Naive B cell (primary cell): ENCODE data around the gene SMAD6. TPM values are rescaled to one million over a fixed set of nuclear protein-coding genes. Genes with fewer than 3 reads are reported as not detected.
A peak's percentile ranks its signal among the peaks of the same experiment; 100 is the strongest.

Source experiments
- ATAC-seq, 2 donors: fragments of 150-1000 bp; cut with Tn5 transposase; 2 replicates each; pipeline ENCODE4 v1.10.0; 2021; ENCODE audit warnings: low read depth in 2 of 2, mild to moderate bottlenecking in 2 of 2, moderate library complexity in 2 of 2
- DNase-seq: peaks from one replicate; pipeline ENCODE4 v3.0.0; 2022
- H3K27ac Mint-ChIP-seq, 6 donors: one replicate each; pipeline ENCODE4 v1.8.0; 2020 to 2022; ENCODE audit warnings: mild to moderate bottlenecking in 6 of 6, mixed read lengths in 6 of 6, moderate library complexity in 5 of 6, inconsistent platforms in 2 of 6
- H3K27me3 Mint-ChIP-seq, 3 donors: one replicate each; pipeline ENCODE4 v1.8.0; 2021 to 2022; ENCODE audit warnings: mixed read lengths in 3 of 3, mild to moderate bottlenecking in 1 of 3
- H3K36me3 Mint-ChIP-seq, 2 donors: one replicate each; pipeline ENCODE4 v1.8.0; 2020 to 2022; ENCODE audit warnings: mixed read lengths in 2 of 2, inconsistent platforms in 1 of 2, mild to moderate bottlenecking in 1 of 2
- H3K4me1 Mint-ChIP-seq, 3 donors: one replicate each; pipeline ENCODE4 v1.8.0; 2020 to 2022; ENCODE audit warnings: mixed read lengths in 3 of 3, inconsistent platforms in 1 of 3, mild to moderate bottlenecking in 1 of 3, moderate library complexity in 1 of 3
- H3K4me3 Mint-ChIP-seq, 8 donors: one replicate each; pipeline ENCODE4 v1.8.0; 2020 to 2022; ENCODE audit warnings: mild to moderate bottlenecking in 8 of 8, mixed read lengths in 8 of 8, moderate library complexity in 8 of 8, inconsistent platforms in 2 of 8
- H3K9me3 Mint-ChIP-seq, 7 donors: one replicate each; pipeline ENCODE4 v1.8.0; 2020 to 2022; ENCODE audit warnings: mixed read lengths in 7 of 7, mild to moderate bottlenecking in 5 of 7, inconsistent platforms in 2 of 7, moderate library complexity in 1 of 7
- polyA plus RNA-seq, 6 donors: library from polyadenylated mRNA; unstranded; fragments of 300-500 nt; fragmentation: Illumina TruSeq; gene quantifications; one replicate each; pipeline ENCODE4 v1.2.3, GENCODE V29; 2021; ENCODE audit warnings: low read depth in 6 of 6

SMAD6 gene
- polyA plus RNA-seq, 6 donors from 2014 or later, result not detected

GRCh38 chr15:66708389-66708788, 6.4 kb downstream of the SMAD6 start:
- DNase-seq (no peak), ATAC-seq (no peak)
- no peak overlapping the region for H3K27ac Mint-ChIP-seq
- peaks cover 0 to 5% (median 4%) of the 10 kb centered on the region in 3 donors for H3K4me1 Mint-ChIP-seq
- H3K36me3 Mint-ChIP-seq, result no peaks in the 10 kb centered on the region
- peak overlapping the region in 1 of 8 donors; percentile 39 for H3K4me3 Mint-ChIP-seq
- no peaks in the 10 kb centered on the region for H3K9me3 Mint-ChIP-seq
- peaks cover 6 to 18% (median 13%) of the 10 kb centered on the region in 3 donors for H3K27me3 Mint-ChIP-seq

GRCh38 chr15:66709884-66710283, 7.8 kb downstream of the SMAD6 start:
- ATAC-seq, result no peak
- Mint-ChIP-seq H3K36me3 (no peaks in the 10 kb centered on the region), H3K9me3 (no peaks in the 10 kb centered on the region), H3K27me3 (peaks cover 0 to 10% (median 5%) of the 10 kb centered on the region in 3 donors), H3K4me1 (peaks cover 0 to 16% (median 11%) of the 10 kb centered on the region in 3 donors), H3K4me3 (no peak overlapping the region), H3K27ac (no peak overlapping the region)
- no peak for DNase-seq

- no peak overlapping the region for H3K4me3 Mint-ChIP-seq
Measured at GRCh38 chr15:66711260-66711659, 9.2 kb downstream of the SMAD6 start.

GRCh38 chr15:66711862-66712261, 9.8 kb downstream of the SMAD6 start:
- DNase-seq (no peak), ATAC-seq (no peak)
- Mint-ChIP-seq H3K27ac (no peak overlapping the region), H3K4me1 (peaks cover 4 to 31% (median 15%) of the 10 kb centered on the region in 3 donors), H3K4me3 (peak overlapping the region in 1 of 8 donors; percentile 9), H3K36me3 (no peaks in the 10 kb centered on the region), H3K27me3 (peaks cover 0 to 14% (median 12%) of the 10 kb centered on the region in 3 donors), H3K9me3 (no peaks in the 10 kb centered on the region)

More at GRCh38 chr15:66711260-66711659, 9.2 kb downstream of the SMAD6 start:
- DNase-seq (no peak), ATAC-seq (no peak)
- Mint-ChIP-seq H3K27me3 (peaks cover 0 to 8% (median 6%) of the 10 kb centered on the region in 3 donors), H3K4me1 (peaks cover 4 to 25% (median 11%) of the 10 kb centered on the region in 3 donors), H3K9me3 (no peaks in the 10 kb centered on the region), H3K36me3 (no peaks in the 10 kb centered on the region), H3K27ac (no peak overlapping the region)

GRCh38 chr15:66713843-66714508, 11.9 kb downstream of the SMAD6 start:
- no peak for DNase-seq
- H3K36me3 Mint-ChIP-seq, result no peaks in the 10 kb centered on the region
- H3K9me3 Mint-ChIP-seq, result no peaks in the 10 kb centered on the region
- H3K4me3 Mint-ChIP-seq, result peak overlapping the region in 3 of 8 donors; percentile 28 to 79 (median 48)
- H3K27me3 Mint-ChIP-seq, result peaks cover 18 to 35% (median 33%) of the 10 kb centered on the region in 3 donors
- peaks cover 4 to 31% (median 15%) of the 10 kb centered on the region in 3 donors for H3K4me1 Mint-ChIP-seq
- no peak for ATAC-seq
- H3K27ac Mint-ChIP-seq, result no peak overlapping the region

- ATAC-seq (no peak), DNase-seq (no peak)
- peak overlapping the region in 1 of 8 donors; percentile 79 for H3K4me3 Mint-ChIP-seq
- H3K36me3 Mint-ChIP-seq, result no peaks in the 10 kb centered on the region
- H3K4me1 Mint-ChIP-seq, result peaks cover 4 to 31% (median 15%) of the 10 kb centered on the region in 3 donors
- H3K27me3 Mint-ChIP-seq, result peaks cover 18 to 40% (median 34%) of the 10 kb centered on the region in 3 donors
- H3K27ac Mint-ChIP-seq, result no peak overlapping the region
- H3K9me3 Mint-ChIP-seq, result no peaks in the 10 kb centered on the region
Measured at GRCh38 chr15:66714543-66714981, 12.5 kb downstream of the SMAD6 start.

GRCh38 chr15:66715181-66715624, 13.2 kb downstream of the SMAD6 start:
- DNase-seq (no peak), ATAC-seq (no peak)
- Mint-ChIP-seq H3K4me1 (peaks cover 4 to 31% (median 15%) of the 10 kb centered on the region in 3 donors), H3K27me3 (peaks cover 18 to 46% (median 34%) of the 10 kb centered on the region in 3 donors), H3K36me3 (no peaks in the 10 kb centered on the region), H3K27ac (no peak overlapping the region), H3K9me3 (no peaks in the 10 kb centered on the region), H3K4me3 (no peak overlapping the region)

GRCh38 chr15:66715720-66716655, 14.0 kb downstream of the SMAD6 start:
- Mint-ChIP-seq H3K36me3 (no peaks in the 10 kb centered on the region), H3K4me3 (peak overlapping the region in 3 of 8 donors; percentile 29 to 49 (median 33)), H3K27ac (peak overlapping the region in 1 of 6 donors; percentile 48), H3K4me1 (peaks cover 4 to 31% (median 15%) of the 10 kb centered on the region in 3 donors), H3K27me3 (peaks cover 18 to 54% (median 40%) of the 10 kb centered on the region in 3 donors), H3K9me3 (no peaks in the 10 kb centered on the region)
- no peak for DNase-seq
- ATAC-seq, result no peak

GRCh38 chr15:66716656-66717020, 14.6 kb downstream of the SMAD6 start:
- H3K4me3 Mint-ChIP-seq, result peak overlapping the region in 2 of 8 donors; percentile 7 to 49

GRCh38 chr15:66718220-66718988, 16.4 kb downstream of the SMAD6 start:
- ATAC-seq (no peak), DNase-seq (no peak)
- Mint-ChIP-seq H3K4me1 (peaks cover 4 to 31% (median 15%) of the 10 kb centered on the region in 3 donors), H3K4me3 (no peak overlapping the region), H3K36me3 (no peaks in the 10 kb centered on the region), H3K9me3 (no peaks in the 10 kb centered on the region), H3K27me3 (peaks cover 18 to 66% (median 53%) of the 10 kb centered on the region in 3 donors), H3K27ac (peak overlapping the region in 1 of 6 donors; percentile 50)

More at GRCh38 chr15:66716656-66717020, 14.6 kb downstream of the SMAD6 start:
- DNase-seq, result no peak
- Mint-ChIP-seq H3K4me1 (peaks cover 4 to 31% (median 15%) of the 10 kb centered on the region in 3 donors), H3K9me3 (no peaks in the 10 kb centered on the region), H3K27me3 (peaks cover 18 to 59% (median 46%) of the 10 kb centered on the region in 3 donors), H3K36me3 (no peaks in the 10 kb centered on the region), H3K27ac (no peak overlapping the region)
- ATAC-seq, result no peak

- Mint-ChIP-seq H3K4me1 (peaks cover 4 to 21% (median 8%) of the 10 kb centered on the region in 3 donors), H3K9me3 (no peaks in the 10 kb centered on the region), H3K27me3 (peaks cover 18 to 72% (median 61%) of the 10 kb centered on the region in 3 donors), H3K36me3 (no peaks in the 10 kb centered on the region), H3K4me3 (peak overlapping the region in 1 of 8 donors; percentile 56), H3K27ac (no peak overlapping the region)
- DNase-seq (no peak), ATAC-seq (no peak)
Measured at GRCh38 chr15:66719471-66719870, 17.4 kb downstream of the SMAD6 start.

GRCh38 chr15:66720206-66721010, 18.4 kb downstream of the SMAD6 start:
- peaks cover 4 to 14% (median 5%) of the 10 kb centered on the region in 3 donors for H3K4me1 Mint-ChIP-seq
- no peaks in the 10 kb centered on the region for H3K9me3 Mint-ChIP-seq
- H3K4me3 Mint-ChIP-seq, result peak overlapping the region in 1 of 8 donors; percentile 47
- peaks cover 18 to 75% (median 62%) of the 10 kb centered on the region in 3 donors for H3K27me3 Mint-ChIP-seq
- DNase-seq (no peak), ATAC-seq (no peak)
- H3K36me3 Mint-ChIP-seq, result no peaks in the 10 kb centered on the region
- H3K27ac Mint-ChIP-seq, result no peak overlapping the region
